ENCODE data around the gene DSPP.

DSPP gene

DNA sequence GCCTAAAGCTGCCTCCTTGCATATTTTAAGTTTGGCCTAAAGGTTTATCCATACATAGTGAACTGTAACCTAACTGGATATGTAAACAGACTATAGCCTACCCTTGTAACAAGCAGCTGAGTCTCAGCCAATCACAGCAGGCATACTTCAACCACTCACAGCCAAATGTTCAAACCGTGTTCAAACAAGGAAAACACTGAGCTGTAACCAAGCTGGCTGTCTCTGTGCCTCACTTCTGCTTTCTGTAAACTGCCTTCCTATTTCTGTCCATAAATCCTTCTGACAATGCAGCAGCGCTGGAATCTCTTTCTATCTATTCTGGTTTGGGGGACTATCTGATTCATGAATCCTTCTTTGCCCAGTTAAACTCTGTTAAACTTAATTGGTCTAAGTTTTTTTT lies 16.4 kb downstream of the DSPP start:
- no peak for DNase-seq

GRCh38 chr4:87631668-87632067 lies 23.3 kb downstream of the DSPP start:
- DNase-seq, result no peak

DNA sequence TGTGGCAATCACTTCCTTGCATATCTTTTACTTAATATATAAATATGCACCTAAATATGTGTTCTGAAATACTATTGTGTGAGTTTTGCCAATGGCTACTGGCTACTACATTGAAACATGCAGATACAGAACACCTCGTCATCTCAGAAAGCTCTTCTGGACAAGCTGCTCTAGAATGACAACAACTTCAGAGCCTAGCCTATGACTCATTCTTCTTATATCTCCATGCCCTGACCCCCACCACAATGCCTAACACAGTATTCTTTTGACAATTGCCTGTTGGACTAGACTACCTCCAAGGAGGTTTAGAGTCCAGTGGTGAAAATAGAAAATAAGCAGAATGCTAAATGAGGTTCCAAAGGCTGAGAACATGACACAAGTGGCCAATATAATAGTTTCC lies 24.1 kb downstream of the DSPP start:
- no peak for DNase-seq

- DNase-seq, result no peak
Measured at GRCh38 chr4:87633243-87633642, 24.9 kb downstream of the DSPP start.

- DNase-seq, result no peak
Measured at GRCh38 chr4:87644286-87644685, 36.0 kb downstream of the DSPP start.

GRCh38 chr4:87649980-87650379 lies 41.7 kb downstream of the DSPP start, which contains the start of gene DMP1:
TSS of gene DMP1 (plus strand) at chr4:87650280. CDS start at chr4:87656493, 6,213 bp downstream.
- DNase-seq, result no peak

DNA sequence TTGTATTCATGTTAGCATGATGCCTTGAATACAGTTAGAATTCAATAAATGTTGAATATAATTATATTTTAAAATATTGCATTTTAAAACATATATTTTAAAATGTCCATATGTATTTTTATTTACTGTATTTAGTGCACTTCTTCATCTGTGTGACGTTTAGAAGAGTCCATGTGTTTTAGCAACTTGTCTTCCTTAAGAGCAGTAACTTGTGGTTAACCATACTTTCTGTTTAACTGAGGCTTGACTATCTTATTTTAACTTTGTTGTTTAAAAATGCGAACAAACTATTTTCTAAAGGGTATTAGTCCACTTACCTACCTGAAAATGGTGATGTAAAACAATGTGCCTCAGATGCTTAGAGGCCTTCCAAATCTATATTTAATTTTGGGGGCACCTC lies 42.6 kb downstream of the DSPP start:
- no peak for DNase-seq

- DNase-seq, result no peak
Measured at GRCh38 chr4:87651941-87652340, 43.6 kb downstream of the DSPP start.

DNA sequence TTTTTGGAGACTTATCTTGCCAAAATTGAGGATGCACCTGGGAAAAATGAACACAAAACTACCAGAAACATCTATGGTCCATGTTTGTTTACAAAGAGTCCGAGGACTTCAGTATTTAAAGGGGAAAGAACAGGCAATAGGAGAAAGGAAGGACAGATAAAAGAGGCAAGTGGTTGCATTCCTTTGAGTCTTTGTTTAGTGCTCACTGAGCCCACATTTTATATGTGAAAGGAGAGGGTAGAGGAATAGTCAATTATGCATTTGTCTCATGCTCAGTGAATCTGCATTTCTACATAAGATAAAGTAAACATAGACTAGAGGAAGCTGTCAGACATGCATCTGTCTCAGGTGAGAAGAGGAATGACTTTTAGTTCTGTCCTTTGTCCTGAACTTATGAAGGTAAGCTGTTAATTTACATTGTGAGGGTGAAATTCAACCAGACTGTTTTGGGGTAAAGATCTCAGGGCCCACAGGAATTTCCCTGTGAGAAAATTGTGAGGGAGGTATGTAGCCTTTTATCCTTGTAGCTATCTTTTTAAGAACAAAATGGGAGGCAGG lies 46.2 kb downstream of the DSPP start:
- no peak for DNase-seq

GRCh38 chr4:87657525-87657924 lies 49.2 kb downstream of the DSPP start:
- no peak for DNase-seq

DNA sequence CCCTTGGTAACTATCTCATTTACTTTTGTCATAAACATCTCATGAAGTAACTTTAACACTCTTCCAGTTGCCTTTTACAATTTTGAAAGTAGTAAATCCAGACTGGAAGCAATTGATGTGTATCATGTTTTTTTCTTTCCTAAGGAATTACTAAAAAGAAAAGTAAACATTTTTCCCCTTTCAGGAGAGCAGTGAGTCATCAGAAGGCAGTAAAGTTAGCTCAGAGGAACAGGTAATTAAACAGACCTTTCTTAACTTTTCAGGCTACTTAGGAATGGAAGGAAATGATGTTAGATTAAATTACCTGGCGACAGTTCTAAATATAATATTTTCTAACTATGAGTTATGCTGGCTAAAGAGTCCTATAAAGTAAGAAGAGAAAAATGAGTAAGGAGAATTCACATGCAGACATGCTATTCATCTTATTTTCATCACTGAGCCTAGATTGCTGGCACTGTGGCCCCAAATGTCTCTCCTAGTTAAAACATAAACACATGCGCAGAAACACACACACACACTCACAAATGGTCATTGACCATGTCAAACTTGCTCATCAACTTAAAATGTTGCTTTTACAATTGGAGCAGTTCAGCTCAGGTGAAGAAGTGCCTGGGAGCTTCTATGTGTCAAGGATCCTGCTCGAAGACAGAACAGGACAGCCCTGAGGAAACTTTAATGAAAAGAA lies 51.1 kb downstream of the DSPP start:
- DNase-seq, result no peak

- DNase-seq, result no peak
Measured at GRCh38 chr4:87662871-87663270, 54.5 kb downstream of the DSPP start.

Data from amygdala (tissue), 56 donors.